ENCODE data around the gene UFSP2. TPM values are rescaled to one million over a fixed set of nuclear protein-coding genes. Genes with fewer than 3 reads are reported as not detected.

UFSP2 gene
- total RNA-seq, 2 experiments from 2014 or later, result 14.5 to 16.6 TPM

DNA sequence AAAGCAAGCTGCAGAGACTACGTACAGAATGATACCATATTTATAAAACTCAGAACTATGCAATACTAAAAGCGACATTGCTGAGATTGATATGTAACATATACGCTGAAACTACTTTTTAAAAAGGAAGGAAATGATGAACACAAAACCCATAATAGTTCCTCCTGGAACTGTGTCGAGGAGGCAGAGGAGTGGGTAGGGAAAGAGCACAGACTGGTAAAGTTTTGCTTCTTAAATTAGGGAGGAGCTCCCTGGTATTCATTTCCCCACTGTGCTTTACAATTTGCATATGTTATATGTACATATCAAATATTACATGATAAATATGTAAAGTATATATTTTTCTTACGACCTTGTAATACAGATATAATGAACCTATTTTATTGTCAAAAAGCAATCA lies 13.9 kb downstream of the UFSP2 start:
- POLR2A ChIA-PET, result interaction anchor here (0.8 to 3.2 kb wide), 2 partner anchors 9 to 15 kb away, joined by 3 to 7 read pairs; partner anchors contain the start of genes ANKRD37 and LRP2BP
- H3K36me3 Mint-ChIP-seq (ENCODE audit: low read depth), result peaks cover 71% of the 10 kb centered on the region
- H3K9me3 ChIP-seq (ENCODE audit: control insufficient read depth in 1 of 2, insufficient read depth in 1 of 2, low read length in 2 of 2), result no peaks in the 10 kb centered on the region
- no peaks in the 10 kb centered on the region for H3K4me1 ChIP-seq (ENCODE audit: insufficient read depth, low read length)
- peaks cover 55% of the 10 kb centered on the region for H3K36me3 ChIP-seq (ENCODE audit: insufficient read depth, low read length)
- no peaks in the 10 kb centered on the region for H3K4me1 Mint-ChIP-seq (ENCODE audit: low read depth)
- H3K27ac ChIP-seq (ENCODE audit: low read depth in 1 of 2, low read length in 2 of 2), result no peak overlapping the region
- TF ChIP-seq, protein P1, sequence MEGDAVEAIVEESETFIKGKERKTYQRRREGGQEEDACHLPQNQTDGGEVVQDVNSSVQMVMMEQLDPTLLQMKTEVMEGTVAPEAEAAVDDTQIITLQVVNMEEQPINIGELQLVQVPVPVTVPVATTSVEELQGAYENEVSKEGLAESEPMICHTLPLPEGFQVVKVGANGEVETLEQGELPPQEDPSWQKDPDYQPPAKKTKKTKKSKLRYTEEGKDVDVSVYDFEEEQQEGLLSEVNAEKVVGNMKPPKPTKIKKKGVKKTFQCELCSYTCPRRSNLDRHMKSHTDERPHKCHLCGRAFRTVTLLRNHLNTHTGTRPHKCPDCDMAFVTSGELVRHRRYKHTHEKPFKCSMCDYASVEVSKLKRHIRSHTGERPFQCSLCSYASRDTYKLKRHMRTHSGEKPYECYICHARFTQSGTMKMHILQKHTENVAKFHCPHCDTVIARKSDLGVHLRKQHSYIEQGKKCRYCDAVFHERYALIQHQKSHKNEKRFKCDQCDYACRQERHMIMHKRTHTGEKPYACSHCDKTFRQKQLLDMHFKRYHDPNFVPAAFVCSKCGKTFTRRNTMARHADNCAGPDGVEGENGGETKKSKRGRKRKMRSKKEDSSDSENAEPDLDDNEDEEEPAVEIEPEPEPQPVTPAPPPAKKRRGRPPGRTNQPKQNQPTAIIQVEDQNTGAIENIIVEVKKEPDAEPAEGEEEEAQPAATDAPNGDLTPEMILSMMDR (IDR thresholded peaks at IDR 0.05), result no peak
- no peak overlapping the region for H3K4me3 ChIP-seq (ENCODE audit: low read length)
- no peak overlapping the region for H3K4me3 Mint-ChIP-seq
- intact Hi-C loops (cut with DNase I, micrococcal nuclease), result no loop called here
- CTCF ChIA-PET, result no interaction called here
- no peaks in the 10 kb centered on the region for H3K9me3 Mint-ChIP-seq
- no peaks in the 10 kb centered on the region for H3K27me3 Mint-ChIP-seq
- H3K27ac Mint-ChIP-seq, result no peak overlapping the region
- DNase-seq (no peak), ATAC-seq (ENCODE audit: poor library complexity) (no peak)
- H3K27me3 ChIP-seq (ENCODE audit: control insufficient read depth in 1 of 2, insufficient read depth in 2 of 2, low read length in 2 of 2), result no peaks in the 10 kb centered on the region

DNA sequence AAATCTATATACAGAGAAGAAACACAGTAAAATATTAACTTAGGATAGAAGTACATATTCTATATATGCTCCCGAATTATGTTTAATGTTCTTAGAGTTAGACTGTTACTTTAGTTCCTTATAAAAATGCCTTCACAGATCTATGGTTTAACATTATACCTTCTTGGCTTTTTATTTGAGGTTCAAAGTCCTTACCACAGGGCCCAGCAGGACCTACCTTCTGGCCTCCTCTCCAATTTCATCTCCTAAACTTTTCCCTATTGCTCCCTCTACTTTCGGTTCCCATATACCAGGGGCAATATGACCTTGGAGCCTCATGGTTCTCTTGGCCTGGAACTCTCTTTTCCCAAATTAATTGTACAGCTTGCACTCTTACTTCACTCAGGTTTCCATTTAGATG lies 17.3 kb downstream of the UFSP2 start:
- no peak for DNase-seq
- H3K9me3 Mint-ChIP-seq, result no peaks in the 10 kb centered on the region
- intact Hi-C loops (cut with DNase I, micrococcal nuclease), result no loop called here
- no peaks in the 10 kb centered on the region for H3K9me3 ChIP-seq (ENCODE audit: control insufficient read depth in 1 of 2, insufficient read depth in 1 of 2, low read length in 2 of 2)
- TF ChIP-seq, protein P1 (IDR thresholded peaks at IDR 0.05), result no peak
- H3K4me3 ChIP-seq (ENCODE audit: low read length), result no peak overlapping the region
- no peak overlapping the region for H3K4me3 Mint-ChIP-seq
- no peaks in the 10 kb centered on the region for H3K4me1 Mint-ChIP-seq (ENCODE audit: low read depth)
- ChIA-PET CTCF (no interaction called here), POLR2A (no interaction called here)
- peaks cover 47% of the 10 kb centered on the region for H3K36me3 ChIP-seq (ENCODE audit: insufficient read depth, low read length)
- no peak overlapping the region for H3K27ac Mint-ChIP-seq
- no peaks in the 10 kb centered on the region for H3K4me1 ChIP-seq (ENCODE audit: insufficient read depth, low read length)
- ATAC-seq (ENCODE audit: poor library complexity), result no peak
- no peaks in the 10 kb centered on the region for H3K27me3 Mint-ChIP-seq
- no peak overlapping the region for H3K27ac ChIP-seq (ENCODE audit: low read depth in 1 of 2, low read length in 2 of 2)
- no peaks in the 10 kb centered on the region for H3K27me3 ChIP-seq (ENCODE audit: control insufficient read depth in 1 of 2, insufficient read depth in 2 of 2, low read length in 2 of 2)
- H3K36me3 Mint-ChIP-seq (ENCODE audit: low read depth), result peaks cover 64% of the 10 kb centered on the region

DNA sequence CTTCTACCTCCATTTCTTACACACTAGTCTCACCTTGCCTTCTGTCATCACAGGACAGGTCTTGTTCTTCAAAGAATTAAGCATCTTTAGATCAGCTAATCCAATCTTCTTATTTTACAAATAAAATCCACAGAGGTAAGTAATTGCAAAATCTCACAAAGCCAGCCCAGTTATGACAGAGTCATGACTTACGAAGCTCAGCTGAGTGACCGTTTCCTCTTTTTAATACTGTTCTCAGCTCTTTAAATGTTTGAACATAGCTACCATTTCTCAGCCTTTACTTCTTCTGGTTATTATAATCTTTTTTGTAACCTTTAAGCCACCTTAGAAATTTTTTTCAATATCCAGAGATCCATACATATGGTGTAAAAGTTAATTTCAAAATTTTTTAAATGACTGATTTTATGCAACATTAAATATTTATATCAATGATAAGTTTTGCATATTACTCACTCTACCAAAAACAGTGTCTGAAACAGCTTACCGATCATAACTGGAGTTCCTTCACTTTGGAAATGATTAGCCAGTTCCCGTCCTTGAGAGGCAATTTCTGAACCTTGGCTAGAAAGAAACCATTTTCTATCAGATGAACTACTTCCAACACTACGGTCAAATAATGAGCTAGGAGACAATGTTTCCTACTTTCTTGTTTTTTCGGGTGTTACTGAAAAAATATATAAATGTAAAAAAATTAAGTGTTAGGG lies 20.3 kb downstream of the UFSP2 start:
- no peak overlapping the region for H3K27ac Mint-ChIP-seq
- ChIA-PET CTCF (interaction anchor here (1.6 kb wide), 1 partner anchor 9 kb away, joined by 6 read pairs; the partner anchor contains the start of genes ANKRD37 and LRP2BP), POLR2A (interaction anchor here (1.7 to 2.0 kb wide), 2 partner anchors 10 to 20 kb away, joined by 5 to 13 read pairs; partner anchors contain the start of genes ANKRD37 and LRP2BP)
- Histone ChIP-seq H3K4me3 (ENCODE audit: low read length) (no peak overlapping the region), H3K4me1 (ENCODE audit: insufficient read depth, low read length) (no peaks in the 10 kb centered on the region), H3K36me3 (ENCODE audit: insufficient read depth, low read length) (peaks cover 48% of the 10 kb centered on the region), H3K27me3 (ENCODE audit: control insufficient read depth in 1 of 2, insufficient read depth in 2 of 2, low read length in 2 of 2) (no peaks in the 10 kb centered on the region), H3K27ac (ENCODE audit: low read depth in 1 of 2, low read length in 2 of 2) (no peak overlapping the region), H3K9me3 (ENCODE audit: control insufficient read depth in 1 of 2, insufficient read depth in 1 of 2, low read length in 2 of 2) (no peaks in the 10 kb centered on the region)
- H3K36me3 Mint-ChIP-seq (ENCODE audit: low read depth), result peaks cover 66% of the 10 kb centered on the region
- no peak overlapping the region for H3K4me3 Mint-ChIP-seq
- DNase-seq (no peak), ATAC-seq (ENCODE audit: poor library complexity) (no peak)
- TF ChIP-seq, protein P1 (IDR thresholded peaks at IDR 0.05), result no peak
- no peaks in the 10 kb centered on the region for H3K9me3 Mint-ChIP-seq
- H3K4me1 Mint-ChIP-seq (ENCODE audit: low read depth), result no peaks in the 10 kb centered on the region
- no peaks in the 10 kb centered on the region for H3K27me3 Mint-ChIP-seq
- intact Hi-C loops (cut with DNase I, micrococcal nuclease), result no loop called here
